ENCODE data around the gene DOK5.

DOK5 gene

GRCh38 chr20:54619682-54620081 is 144.3 kb downstream of the DOK5 start:
- ATAC-seq, result no peak

DNA sequence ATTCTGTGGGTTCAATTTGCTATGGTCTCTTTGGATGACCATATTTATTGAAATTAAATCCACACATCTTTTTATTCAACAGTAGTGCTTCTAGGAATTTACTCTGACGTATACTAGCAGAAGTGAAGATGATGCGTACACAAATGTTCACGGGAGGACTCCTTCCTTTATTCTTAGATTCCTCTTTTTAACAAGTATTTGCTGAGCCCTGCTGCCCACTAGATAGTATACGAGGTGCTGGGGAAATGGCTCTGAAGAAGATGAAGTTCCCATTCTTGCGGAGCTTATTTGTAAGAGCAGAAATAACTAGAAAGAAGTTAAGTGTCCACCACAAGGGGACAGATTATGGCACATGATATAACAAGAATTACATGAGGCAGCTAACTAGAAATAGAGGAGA is 145.2 kb downstream of the DOK5 start:
- ATAC-seq, result no peak

DNA sequence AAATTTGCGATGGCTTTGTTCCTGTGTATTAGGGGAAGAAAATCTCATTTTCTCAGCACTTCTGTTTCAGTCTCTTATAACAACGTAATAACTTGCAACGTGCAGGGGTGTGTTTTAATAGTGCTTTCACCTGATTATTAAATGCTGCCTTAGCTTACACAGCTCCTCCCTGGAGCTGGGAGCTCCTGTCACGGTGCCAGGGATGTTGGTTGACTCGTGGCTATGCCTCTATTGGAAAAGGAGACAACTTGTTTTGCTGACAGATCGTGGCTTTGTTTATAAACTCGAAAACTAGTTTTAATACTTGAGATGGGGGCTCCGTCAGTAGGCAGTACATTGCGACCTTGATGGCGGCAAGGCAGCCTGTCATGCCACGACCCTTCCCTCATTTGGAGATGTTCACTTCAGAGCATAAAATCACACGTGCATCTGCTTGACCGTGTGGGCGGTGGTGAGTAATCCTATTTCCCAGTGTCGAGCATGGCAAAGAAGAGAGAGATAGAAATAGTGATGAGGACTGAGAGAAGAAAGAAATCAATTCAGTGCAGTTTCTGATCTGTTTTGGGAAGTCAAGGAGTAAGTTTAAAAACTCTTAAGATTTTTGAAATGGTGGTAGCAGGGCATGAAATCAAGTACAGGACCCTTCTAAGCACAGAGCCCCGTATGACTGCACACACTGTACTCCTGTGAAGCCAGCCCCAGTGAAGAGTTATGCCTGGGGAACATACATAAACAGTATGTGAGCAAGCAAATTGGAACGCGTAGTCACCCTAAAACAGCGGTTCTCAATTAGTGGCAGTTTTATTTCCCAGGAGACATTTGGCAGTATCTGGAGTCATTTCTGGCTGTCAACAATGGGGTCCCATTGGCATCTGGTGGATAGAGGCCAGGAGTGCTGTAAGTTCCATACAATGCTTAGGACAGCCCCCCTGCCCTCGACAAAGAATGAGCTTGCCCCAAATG is 147.2 kb downstream of the DOK5 start:
- ATAC-seq, result no peak

GRCh38 chr20:54623991-54624569 is 148.7 kb downstream of the DOK5 start:
- ATAC-seq, result no peak

GRCh38 chr20:54624706-54625390 is 149.5 kb downstream of the DOK5 start:
- ATAC-seq, result no peak

DNA sequence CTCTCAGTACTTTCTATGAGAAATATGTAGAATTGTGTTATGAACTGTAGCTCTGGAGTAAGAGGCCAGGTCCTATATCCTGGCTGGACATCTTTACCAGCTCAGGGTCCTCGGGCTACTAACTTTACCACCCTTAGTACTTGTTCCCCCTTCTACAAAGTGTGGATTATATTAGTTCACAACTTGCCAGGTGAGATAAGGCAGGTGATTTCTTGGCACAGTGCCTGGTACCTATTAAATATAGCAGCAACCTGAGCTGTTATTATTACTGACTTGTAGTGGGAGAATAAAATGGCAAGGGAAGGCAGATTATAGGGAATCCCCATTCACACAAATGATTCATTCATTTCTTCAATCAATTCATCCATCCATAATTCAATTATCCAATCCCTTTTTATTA is 150.1 kb downstream of the DOK5 start:
- ATAC-seq, result no peak

DNA sequence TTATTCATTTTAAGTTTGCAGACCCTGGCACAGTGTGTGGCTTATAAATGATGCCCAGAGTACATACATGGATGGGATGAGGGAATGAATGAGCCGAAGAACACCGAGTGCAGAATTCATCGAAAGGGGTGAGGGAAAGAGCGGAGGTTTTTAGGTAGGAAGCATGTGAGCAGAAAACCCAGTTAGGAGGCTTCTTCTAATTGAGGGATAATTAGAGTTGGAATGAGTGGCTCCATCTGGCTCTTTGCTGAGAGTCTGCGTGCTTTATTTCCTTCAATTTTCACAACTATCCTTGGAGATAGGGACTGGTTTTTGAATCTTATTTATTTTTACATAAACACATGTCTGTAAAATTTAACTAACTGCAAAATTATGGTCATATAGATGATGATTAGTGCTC is 150.7 kb downstream of the DOK5 start:
- no peak for ATAC-seq

GRCh38 chr20:54629632-54630031 is 154.2 kb downstream of the DOK5 start:
- ATAC-seq, result no peak

GRCh38 chr20:54630582-54630981 is 155.2 kb downstream of the DOK5 start:
- no peak for ATAC-seq

DNA sequence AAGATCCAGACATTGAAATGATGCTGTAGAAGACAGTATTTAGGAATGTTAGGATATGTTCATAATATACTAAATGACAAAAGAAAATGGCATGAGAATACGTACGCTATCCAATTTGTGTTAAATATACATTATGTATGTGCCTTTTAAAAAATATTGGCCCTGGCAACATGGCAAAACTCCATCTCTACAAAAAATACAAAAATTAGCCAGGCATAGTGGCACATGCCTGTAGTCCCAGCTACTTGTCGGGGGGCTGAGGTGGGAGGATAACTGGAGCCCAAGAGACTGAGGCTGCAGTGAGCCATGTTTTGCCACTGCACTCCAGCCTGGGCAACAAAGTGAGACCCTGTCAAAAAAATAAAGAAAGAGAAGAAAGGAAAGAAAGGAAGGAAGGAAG is 155.7 kb downstream of the DOK5 start:
- ATAC-seq, result no peak

DNA sequence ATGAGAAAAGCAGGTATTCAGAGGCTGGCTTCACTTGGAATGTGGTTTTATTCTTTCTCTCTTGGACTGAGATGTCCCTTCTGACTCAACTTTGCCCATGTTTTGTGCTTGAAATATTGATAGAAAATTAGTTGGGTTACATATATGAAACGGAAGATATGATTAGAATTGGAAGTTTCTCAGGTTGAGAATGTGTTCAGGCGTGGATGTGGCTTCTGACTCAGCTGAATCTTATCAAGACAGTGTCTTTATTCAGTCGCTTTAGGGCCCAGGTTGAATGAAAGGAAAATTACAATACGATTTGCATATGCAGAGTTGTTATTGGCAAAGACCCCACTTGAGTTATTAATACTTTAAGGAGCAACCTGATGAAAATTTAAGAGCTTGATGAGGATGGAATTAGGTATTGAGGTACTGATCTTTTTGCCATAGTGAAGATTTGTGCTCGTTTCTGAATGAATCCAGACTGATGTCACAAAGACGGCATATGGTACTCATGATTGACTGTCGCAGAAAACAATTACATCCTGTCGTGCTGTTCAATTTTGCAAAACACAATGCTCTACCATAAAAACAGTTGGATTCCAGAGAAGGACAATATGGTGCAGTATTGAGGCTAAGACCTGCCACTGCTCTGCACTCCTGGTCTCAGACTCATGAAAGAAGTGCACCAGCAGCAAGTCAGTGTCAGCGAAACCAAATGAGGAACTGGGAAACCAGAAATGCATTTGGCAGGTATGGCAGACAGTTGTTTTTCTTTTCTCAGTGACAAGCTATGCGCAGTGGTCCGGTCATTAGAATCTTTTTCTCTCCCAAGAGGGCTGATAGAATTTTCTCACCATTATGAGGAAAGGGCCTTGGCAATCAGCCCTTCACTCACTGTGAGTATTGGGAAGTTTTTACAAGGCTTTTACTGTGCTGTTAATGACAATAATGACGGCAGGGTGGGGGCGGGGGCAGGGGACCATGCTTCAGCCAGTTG is 158.3 kb downstream of the DOK5 start:
- no peak for ATAC-seq

- no peak for ATAC-seq
Measured at GRCh38 chr20:54636575-54636974, 161.2 kb downstream of the DOK5 start.

GRCh38 chr20:54639941-54640340 is 164.5 kb downstream of the DOK5 start:
- ATAC-seq, result no peak

DNA sequence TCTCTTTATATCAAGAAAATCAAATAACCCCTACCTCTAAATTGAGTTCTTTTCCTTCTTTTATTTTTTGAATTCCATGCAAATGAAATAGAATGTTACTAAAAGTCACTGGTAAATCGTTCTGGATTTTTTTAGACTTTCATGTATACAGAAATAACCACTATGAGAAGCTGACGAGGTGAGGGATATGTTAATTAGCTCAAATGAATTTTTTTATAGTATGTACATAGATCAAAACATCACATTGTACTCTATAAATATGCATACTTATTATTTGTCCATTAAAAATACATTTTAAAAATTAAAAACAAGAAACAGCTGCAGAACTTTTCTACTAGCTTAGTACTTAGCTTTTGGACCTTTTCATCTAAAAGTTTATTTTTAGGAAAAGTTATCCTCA is 165.4 kb downstream of the DOK5 start:
- ATAC-seq, result no peak

- ATAC-seq, result no peak
Measured at GRCh38 chr20:54642864-54643667, 167.7 kb downstream of the DOK5 start.

- no peak for ATAC-seq
Measured at GRCh38 chr20:54643761-54644160, 168.4 kb downstream of the DOK5 start.

- ATAC-seq, result no peak
Measured at GRCh38 chr20:54645445-54646155, 170.2 kb downstream of the DOK5 start.

- ATAC-seq, result no peak
Measured at GRCh38 chr20:54646156-54646517, 170.7 kb downstream of the DOK5 start.

DNA sequence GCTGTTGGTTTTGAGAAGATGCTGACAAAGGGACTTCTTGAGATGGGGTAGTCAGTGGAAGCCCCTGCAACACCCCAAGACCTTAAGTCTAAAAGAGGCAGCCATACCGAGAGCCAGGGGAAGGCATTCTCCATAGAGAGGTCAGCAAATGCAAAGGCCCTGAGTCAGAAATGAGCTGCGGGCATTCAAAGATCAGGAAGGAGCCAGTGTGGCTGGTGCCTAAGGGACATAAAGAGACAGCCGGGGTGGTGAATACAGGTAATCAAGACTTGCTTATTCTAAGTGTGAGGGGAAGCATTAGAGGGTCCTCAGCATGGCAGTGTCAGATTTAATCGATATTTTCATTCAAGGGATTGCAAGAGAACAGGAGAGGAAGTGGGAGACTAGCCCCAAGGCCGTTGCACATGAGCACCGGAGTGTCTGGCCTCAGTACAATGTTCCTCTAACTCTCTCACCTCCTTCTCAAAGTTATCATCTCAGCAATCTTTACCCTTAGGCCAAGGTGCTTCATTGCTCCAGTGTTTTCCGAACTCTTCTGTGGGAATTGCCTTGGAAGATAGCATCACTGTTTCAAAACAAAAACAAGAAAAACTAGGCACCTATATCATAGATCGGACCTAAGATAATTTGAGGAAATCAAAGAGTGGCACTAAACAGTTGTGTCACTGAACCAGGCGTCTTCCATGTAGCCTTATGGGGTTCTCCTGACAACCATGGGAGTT is 173.2 kb downstream of the DOK5 start:
- ATAC-seq, result no peak

GRCh38 chr20:54649511-54649962 is 174.1 kb downstream of the DOK5 start:
- no peak for ATAC-seq
